Measurements from ENCODE around the gene CD180.

- TF ChIP-seq CTCF (IDR thresholded peaks at IDR 0.05), result no peak
- no peak for TF ChIP-seq POLR2A (IDR thresholded peaks at IDR 0.05)
Measured at GRCh38 chr5:67139030-67139429, 57.6 kb downstream of the CD180 start.

Data from right lobe of liver (tissue), 4 donors.